NCI-H526 (cell line): ENCODE measurements around the gene RUNX1.

Source experiments
- DNase-seq, 2 experiments: peaks; one replicate each; lab custom pipeline; 2025; lab: John Stamatoyannopoulos, UW

Gene RUNX1

GRCh38 chr21:35048706-35049617 is at the start of gene RUNX1:
TSS of gene RUNX1 (minus strand) at chr21:35049302.
- DNase-seq: peak in 1 of 2 experiments; percentile 31

- no peak for DNase-seq
Measured at GRCh38 chr21:35097525-35097924, 48.4 kb upstream of the RUNX1 start.

GRCh38 chr21:35096959-35097358 is 47.9 kb upstream of the RUNX1 start:
- DNase-seq: no peak

- no peak for DNase-seq
Measured at GRCh38 chr21:35095859-35096291, 46.8 kb upstream of the RUNX1 start.

GRCh38 chr21:35093514-35093913 is 44.4 kb upstream of the RUNX1 start:
- no peak for DNase-seq

- no peak for DNase-seq
Measured at GRCh38 chr21:35091496-35091895, 42.4 kb upstream of the RUNX1 start.

GRCh38 chr21:35090403-35090802 is 41.3 kb upstream of the RUNX1 start:
- DNase-seq: no peak

GRCh38 chr21:35088319-35088771 is 39.2 kb upstream of the RUNX1 start:
- no peak for DNase-seq

GRCh38 chr21:35086357-35086756 is 37.3 kb upstream of the RUNX1 start:
- no peak for DNase-seq

GRCh38 chr21:35084869-35085268 is 35.8 kb upstream of the RUNX1 start:
- no peak for DNase-seq

- peak; percentile 53 to 64 for DNase-seq
Measured at GRCh38 chr21:35083246-35083645, 34.1 kb upstream of the RUNX1 start.

- DNase-seq: no peak
Measured at GRCh38 chr21:35081861-35082260, 32.8 kb upstream of the RUNX1 start.

- DNase-seq: no peak
Measured at GRCh38 chr21:35079181-35079580, 30.1 kb upstream of the RUNX1 start.

- no peak for DNase-seq
Measured at GRCh38 chr21:35077975-35078374, 28.9 kb upstream of the RUNX1 start.

GRCh38 chr21:35077466-35077865 is 28.4 kb upstream of the RUNX1 start:
- no peak for DNase-seq

GRCh38 chr21:35075546-35075945 is 26.4 kb upstream of the RUNX1 start:
- DNase-seq: no peak

GRCh38 chr21:35072960-35073359 is 23.9 kb upstream of the RUNX1 start:
- DNase-seq: no peak

GRCh38 chr21:35072557-35072956 is 23.5 kb upstream of the RUNX1 start:
- DNase-seq: no peak

- peak in 1 of 2 experiments; percentile 30 for DNase-seq
Measured at GRCh38 chr21:35071347-35071746, 22.2 kb upstream of the RUNX1 start.

- DNase-seq: no peak
Measured at GRCh38 chr21:35070436-35070835, 21.3 kb upstream of the RUNX1 start.

- DNase-seq: no peak
Measured at GRCh38 chr21:35066824-35067223, 17.7 kb upstream of the RUNX1 start.

GRCh38 chr21:35063428-35064172 is 14.5 kb upstream of the RUNX1 start:
- DNase-seq: no peak

GRCh38 chr21:35062016-35062415 is 12.9 kb upstream of the RUNX1 start:
- no peak for DNase-seq
